Glutamatergic neuron (in vitro differentiated cells): ENCODE results near the gene UTP18. TPM values are rescaled to one million over a fixed set of nuclear protein-coding genes. Genes with fewer than 3 reads are reported as not detected.

Source experiments
- DNase-seq: peaks from one replicate; pipeline ENCODE4 v3.0.0; 2022
- H3K27ac Mint-ChIP-seq: one replicate; pipeline ENCODE4 v1.8.0; 2020; ENCODE audit warnings: mild to moderate bottlenecking, mixed read lengths, inconsistent platforms; ENCODE audit not compliant: unreplicated experiment
- H3K27me3 Mint-ChIP-seq: one replicate; pipeline ENCODE4 v1.8.0; 2020; ENCODE audit warnings: mild to moderate bottlenecking, moderate library complexity, mixed read lengths, inconsistent platforms; ENCODE audit not compliant: unreplicated experiment
- H3K36me3 Mint-ChIP-seq: one replicate; pipeline ENCODE4 v1.8.0; 2020; ENCODE audit warnings: mild to moderate bottlenecking, mixed read lengths, inconsistent platforms; ENCODE audit not compliant: unreplicated experiment
- H3K4me1 Mint-ChIP-seq: one replicate; pipeline ENCODE4 v1.8.0; 2020; ENCODE audit warnings: mild to moderate bottlenecking, low read depth, mixed read lengths, inconsistent platforms; ENCODE audit not compliant: unreplicated experiment
- H3K4me3 Mint-ChIP-seq: one replicate; pipeline ENCODE4 v1.8.0; 2020; ENCODE audit warnings: mild to moderate bottlenecking, mixed read lengths, inconsistent platforms; ENCODE audit not compliant: unreplicated experiment
- H3K9me3 Mint-ChIP-seq: one replicate; pipeline ENCODE4 v1.8.0; 2020; ENCODE audit warnings: mild to moderate bottlenecking, moderate library complexity, mixed read lengths, inconsistent platforms; ENCODE audit not compliant: unreplicated experiment
- total RNA-seq: library from RNA; stranded (reverse); fragmentation: NEBNext Ultra II Directional; extraction: Animal tissue kit (Norgen Biotek cat#: 25700); gene quantifications from one replicate; pipeline ENCODE4 v1.2.1, GENCODE V29; 2021; ENCODE audit not compliant: unreplicated experiment
- TF ChIP-seq, protein P1 (sequence below): fragments of 200-600 bp; sonication (generic); IDR thresholded peaks from one replicate; pipeline ENCODE4 v1.5.0; 2021; ENCODE audit not compliant: partially characterized antibody, unreplicated experiment

UTP18 gene
- total RNA-seq, 1 donor from 2014 or later: 23.9 TPM

- H3K36me3 Mint-ChIP-seq: no peaks in the 10 kb centered on the region
- H3K4me3 Mint-ChIP-seq: no peak overlapping the region
- H3K27me3 Mint-ChIP-seq: peaks cover 2% of the 10 kb centered on the region
- TF ChIP-seq, protein P1, sequence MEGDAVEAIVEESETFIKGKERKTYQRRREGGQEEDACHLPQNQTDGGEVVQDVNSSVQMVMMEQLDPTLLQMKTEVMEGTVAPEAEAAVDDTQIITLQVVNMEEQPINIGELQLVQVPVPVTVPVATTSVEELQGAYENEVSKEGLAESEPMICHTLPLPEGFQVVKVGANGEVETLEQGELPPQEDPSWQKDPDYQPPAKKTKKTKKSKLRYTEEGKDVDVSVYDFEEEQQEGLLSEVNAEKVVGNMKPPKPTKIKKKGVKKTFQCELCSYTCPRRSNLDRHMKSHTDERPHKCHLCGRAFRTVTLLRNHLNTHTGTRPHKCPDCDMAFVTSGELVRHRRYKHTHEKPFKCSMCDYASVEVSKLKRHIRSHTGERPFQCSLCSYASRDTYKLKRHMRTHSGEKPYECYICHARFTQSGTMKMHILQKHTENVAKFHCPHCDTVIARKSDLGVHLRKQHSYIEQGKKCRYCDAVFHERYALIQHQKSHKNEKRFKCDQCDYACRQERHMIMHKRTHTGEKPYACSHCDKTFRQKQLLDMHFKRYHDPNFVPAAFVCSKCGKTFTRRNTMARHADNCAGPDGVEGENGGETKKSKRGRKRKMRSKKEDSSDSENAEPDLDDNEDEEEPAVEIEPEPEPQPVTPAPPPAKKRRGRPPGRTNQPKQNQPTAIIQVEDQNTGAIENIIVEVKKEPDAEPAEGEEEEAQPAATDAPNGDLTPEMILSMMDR: no peak
- DNase-seq: no peak
- no peak overlapping the region for H3K27ac Mint-ChIP-seq
- H3K9me3 Mint-ChIP-seq: no peaks in the 10 kb centered on the region
- no peaks in the 10 kb centered on the region for H3K4me1 Mint-ChIP-seq
Observed at GRCh38 chr17:51341457-51341856, 81.1 kb downstream of the UTP18 start.

DNA sequence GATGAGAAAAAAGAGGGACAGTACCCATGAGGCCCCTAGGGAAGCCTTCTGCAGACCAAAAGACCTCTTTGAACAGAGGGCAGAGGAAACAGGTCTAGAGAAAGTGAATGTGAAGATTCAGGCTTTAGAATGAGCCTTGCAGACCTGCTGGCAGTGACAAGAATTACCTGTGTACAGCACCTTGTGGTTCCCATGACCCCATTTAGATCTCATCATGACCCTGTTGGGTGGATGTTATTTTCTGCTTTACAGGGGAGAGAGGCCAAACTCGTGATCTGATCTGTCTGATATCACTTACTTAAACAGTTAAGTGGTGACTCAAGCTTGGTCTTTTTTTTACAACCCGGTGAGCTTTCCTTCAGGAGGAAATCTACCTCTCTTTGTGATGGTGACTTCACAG lies 81.9 kb downstream of the UTP18 start:
- Mint-ChIP-seq H3K27ac (no peak overlapping the region), H3K27me3 (no peaks in the 10 kb centered on the region), H3K4me1 (no peaks in the 10 kb centered on the region), H3K36me3 (no peaks in the 10 kb centered on the region), H3K9me3 (no peaks in the 10 kb centered on the region), H3K4me3 (no peak overlapping the region)
- no peak for DNase-seq
- TF ChIP-seq, protein P1: no peak

- DNase-seq: no peak
- no peaks in the 10 kb centered on the region for H3K36me3 Mint-ChIP-seq
- H3K9me3 Mint-ChIP-seq: no peaks in the 10 kb centered on the region
- TF ChIP-seq, protein P1: no peak
- no peak overlapping the region for H3K4me3 Mint-ChIP-seq
- H3K27ac Mint-ChIP-seq: no peak overlapping the region
- peaks cover 1% of the 10 kb centered on the region for H3K27me3 Mint-ChIP-seq
- H3K4me1 Mint-ChIP-seq: no peaks in the 10 kb centered on the region
Observed at GRCh38 chr17:51344532-51344931, 84.2 kb downstream of the UTP18 start.

DNA sequence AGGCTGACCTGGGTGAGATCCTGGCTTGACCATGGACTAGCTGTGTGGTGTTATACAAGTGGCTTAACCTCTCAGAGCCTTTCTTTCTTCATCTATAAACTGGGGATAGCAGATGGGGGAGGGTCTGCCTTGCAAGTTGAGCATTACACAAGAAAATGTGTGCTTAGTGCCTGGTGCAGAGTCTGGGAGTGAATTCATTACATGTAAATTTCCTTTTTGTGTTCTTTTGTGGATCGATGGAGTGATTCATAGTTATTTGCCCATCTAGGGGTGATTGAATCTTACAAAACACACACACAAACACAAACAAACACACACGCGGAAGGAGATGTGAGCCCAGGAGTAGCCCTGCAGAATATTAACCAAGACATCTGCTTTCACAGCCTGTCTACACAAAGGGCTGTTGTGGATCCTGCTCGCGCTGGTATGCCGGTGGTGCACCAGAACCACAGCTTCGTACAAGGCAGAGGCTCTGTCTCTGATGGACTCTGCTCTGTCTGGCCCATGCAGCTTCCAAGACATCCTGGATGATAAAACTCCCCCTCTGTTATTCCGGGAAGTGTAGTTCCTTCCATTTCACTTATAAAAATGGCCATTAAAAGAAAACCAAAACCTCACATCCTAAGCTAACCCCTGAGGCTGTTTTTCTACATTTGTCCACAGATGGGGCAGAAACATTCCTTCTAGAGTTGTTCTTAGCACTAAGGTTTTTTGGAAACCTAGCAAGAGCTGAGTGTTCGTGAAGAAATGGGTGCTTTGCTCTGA lies 86.1 kb downstream of the UTP18 start:
- H3K4me3 Mint-ChIP-seq: no peak overlapping the region
- peaks cover 2% of the 10 kb centered on the region for H3K27me3 Mint-ChIP-seq
- TF ChIP-seq, protein P1: no peak
- no peaks in the 10 kb centered on the region for H3K36me3 Mint-ChIP-seq
- DNase-seq: no peak
- no peak overlapping the region for H3K27ac Mint-ChIP-seq
- H3K4me1 Mint-ChIP-seq: no peaks in the 10 kb centered on the region
- H3K9me3 Mint-ChIP-seq: no peaks in the 10 kb centered on the region

Other genes with a start within 250 kb of the UTP18 start
- gene SPAG9, start 139.7 kb upstream of the UTP18 start, total RNA-seq: 327 TPM
- 125 TPM for gene NME1, start 107.0 kb upstream of the UTP18 start, total RNA-seq
- 245 TPM for gene NME2, start 94.1 kb upstream of the UTP18 start, total RNA-seq
- 32.3 TPM for gene MBTD1, start 497 bp upstream of the UTP18 start, total RNA-seq